Measurements from ENCODE around the gene STK32B.
"Not testable (repeated sequence)": the region's sequence is repeated elsewhere in the genome, so short reads cannot be mapped to it uniquely, and the experiment has no call there.

Gene STK32B

DNA sequence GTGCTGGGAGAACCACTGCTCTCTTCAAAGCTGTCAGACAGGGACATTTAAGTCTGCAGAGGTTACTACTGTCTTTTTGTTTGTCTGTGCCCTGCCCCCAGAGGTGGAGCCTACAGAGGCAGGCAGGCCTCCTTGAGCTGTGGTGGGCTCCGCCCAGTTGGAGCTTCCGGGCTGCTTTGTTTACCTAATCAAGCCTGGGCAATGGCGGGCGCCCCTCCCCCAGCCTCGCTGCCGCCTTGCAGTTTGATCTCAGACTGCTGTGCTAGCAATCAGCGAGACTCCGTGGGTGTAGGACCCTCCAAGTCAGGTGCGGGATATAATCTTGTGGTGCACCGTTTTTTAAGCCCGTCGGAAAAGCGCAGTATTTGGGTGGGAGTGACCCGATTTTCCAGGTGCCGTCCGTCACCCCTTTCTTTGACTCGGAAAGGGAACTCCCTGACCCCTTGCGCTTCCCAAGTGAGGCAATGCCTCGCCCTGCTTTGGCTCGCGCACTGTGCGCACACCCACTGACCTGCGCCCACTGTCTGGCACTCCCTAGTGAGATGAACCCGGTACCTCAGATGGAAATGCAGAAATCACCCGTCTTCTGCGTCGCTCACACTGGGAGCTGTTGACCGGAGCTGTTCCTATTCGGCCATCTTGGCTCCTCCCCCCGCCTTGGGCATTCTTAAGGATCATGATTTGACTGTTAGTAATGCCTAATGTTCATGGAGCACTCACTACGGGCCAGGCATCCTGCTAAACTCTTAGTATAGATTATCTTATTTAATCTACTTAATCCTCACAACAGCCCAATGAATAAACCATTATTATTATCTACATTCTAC is 392.9 kb downstream of the STK32B start:
- H3K4me1 ChIP-seq (ENCODE audit: insufficient read depth, low read length); H3K9me3 ChIP-seq (ENCODE audit: insufficient read depth, low read depth, low read length); H3K27me3 ChIP-seq (ENCODE audit: insufficient read depth, low read length); H3K36me3 ChIP-seq (ENCODE audit: insufficient read depth, low read depth, low read length); H3K9ac ChIP-seq (ENCODE audit: low read depth, low read length); H3K27ac ChIP-seq (ENCODE audit: low read length): not testable (repeated sequence)
- H3K4me3 ChIP-seq (ENCODE audit: low read length): 0 out of 2 replicates have a peak overlapping the region, but pooled peaks have one; percentile 30

GRCh38 chr4:5444918-5445517 is 393.7 kb downstream of the STK32B start:
- Histone ChIP-seq H3K9me3 (ENCODE audit: insufficient read depth, low read depth, low read length) (0 out of 2 replicates have a peak, but pooled peaks cover 5% of the 10 kb centered on the region), H3K9ac (ENCODE audit: low read depth, low read length) (no peak overlapping the region), H3K4me1 (ENCODE audit: insufficient read depth, low read length) (no peaks in the 10 kb centered on the region), H3K4me3 (ENCODE audit: low read length) (0 out of 2 replicates have a peak overlapping the region, but pooled peaks have one; percentile 30), H3K27ac (ENCODE audit: low read length) (no peak overlapping the region), H3K36me3 (ENCODE audit: insufficient read depth, low read depth, low read length) (no peaks in the 10 kb centered on the region), H3K27me3 (ENCODE audit: insufficient read depth, low read length) (no peaks in the 10 kb centered on the region)

DNA sequence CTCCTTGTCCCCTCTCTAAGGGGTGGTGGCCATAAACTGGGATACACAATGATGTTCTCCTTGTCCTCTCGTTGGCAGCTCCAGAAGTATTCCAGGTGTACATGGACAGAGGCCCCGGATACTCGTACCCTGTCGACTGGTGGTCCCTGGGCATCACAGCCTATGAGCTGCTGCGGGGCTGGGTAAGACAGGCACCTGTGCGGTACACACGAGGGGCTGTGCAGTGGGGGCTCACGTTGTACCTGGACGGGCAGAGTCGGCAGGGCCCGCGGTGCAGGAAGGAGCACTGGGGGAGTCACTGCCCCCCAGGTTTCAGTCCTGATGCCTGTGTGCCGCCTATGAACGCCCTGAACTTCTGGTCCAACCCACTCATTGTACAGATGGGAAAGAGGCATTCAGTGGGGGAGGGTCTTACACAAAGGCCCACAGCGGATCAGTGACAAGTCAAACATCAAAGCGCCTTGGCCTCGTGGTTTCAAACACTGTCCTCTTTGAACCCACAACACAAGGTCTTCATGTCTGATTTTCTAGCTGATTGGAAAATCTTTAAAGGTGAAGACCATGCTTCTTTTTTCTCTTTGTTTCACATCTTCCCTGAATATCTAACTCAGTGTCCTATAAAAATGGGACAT is 395.4 kb downstream of the STK32B start:
- no peaks in the 10 kb centered on the region for H3K27me3 ChIP-seq (ENCODE audit: insufficient read depth, low read length)
- H3K27ac ChIP-seq (ENCODE audit: low read length): no peak overlapping the region
- no peak overlapping the region for H3K9ac ChIP-seq (ENCODE audit: low read depth, low read length)
- no peaks in the 10 kb centered on the region for H3K36me3 ChIP-seq (ENCODE audit: insufficient read depth, low read depth, low read length)
- 0 out of 2 replicates have a peak, but pooled peaks cover 5% of the 10 kb centered on the region for H3K9me3 ChIP-seq (ENCODE audit: insufficient read depth, low read depth, low read length)
- no peak overlapping the region for H3K4me3 ChIP-seq (ENCODE audit: low read length)
- H3K4me1 ChIP-seq (ENCODE audit: insufficient read depth, low read length): no peaks in the 10 kb centered on the region

GRCh38 chr4:5447755-5448154 is 396.5 kb downstream of the STK32B start:
- no peak overlapping the region for H3K4me3 ChIP-seq (ENCODE audit: low read length)
- no peak overlapping the region for H3K27ac ChIP-seq (ENCODE audit: low read length)
- 0 out of 2 replicates have a peak, but pooled peaks cover 5% of the 10 kb centered on the region for H3K9me3 ChIP-seq (ENCODE audit: insufficient read depth, low read depth, low read length)
- no peaks in the 10 kb centered on the region for H3K4me1 ChIP-seq (ENCODE audit: insufficient read depth, low read length)
- no peaks in the 10 kb centered on the region for H3K36me3 ChIP-seq (ENCODE audit: insufficient read depth, low read depth, low read length)
- no peak overlapping the region for H3K9ac ChIP-seq (ENCODE audit: low read depth, low read length)
- no peaks in the 10 kb centered on the region for H3K27me3 ChIP-seq (ENCODE audit: insufficient read depth, low read length)

GRCh38 chr4:5448221-5448620 is 396.9 kb downstream of the STK32B start:
- no peaks in the 10 kb centered on the region for H3K27me3 ChIP-seq (ENCODE audit: insufficient read depth, low read length)
- H3K36me3 ChIP-seq (ENCODE audit: insufficient read depth, low read depth, low read length): no peaks in the 10 kb centered on the region
- 0 out of 2 replicates have a peak, but pooled peaks cover 5% of the 10 kb centered on the region for H3K9me3 ChIP-seq (ENCODE audit: insufficient read depth, low read depth, low read length)
- H3K4me3 ChIP-seq (ENCODE audit: low read length): no peak overlapping the region
- H3K27ac ChIP-seq (ENCODE audit: low read length): no peak overlapping the region
- H3K9ac ChIP-seq (ENCODE audit: low read depth, low read length): no peak overlapping the region
- H3K4me1 ChIP-seq (ENCODE audit: insufficient read depth, low read length): no peaks in the 10 kb centered on the region

DNA sequence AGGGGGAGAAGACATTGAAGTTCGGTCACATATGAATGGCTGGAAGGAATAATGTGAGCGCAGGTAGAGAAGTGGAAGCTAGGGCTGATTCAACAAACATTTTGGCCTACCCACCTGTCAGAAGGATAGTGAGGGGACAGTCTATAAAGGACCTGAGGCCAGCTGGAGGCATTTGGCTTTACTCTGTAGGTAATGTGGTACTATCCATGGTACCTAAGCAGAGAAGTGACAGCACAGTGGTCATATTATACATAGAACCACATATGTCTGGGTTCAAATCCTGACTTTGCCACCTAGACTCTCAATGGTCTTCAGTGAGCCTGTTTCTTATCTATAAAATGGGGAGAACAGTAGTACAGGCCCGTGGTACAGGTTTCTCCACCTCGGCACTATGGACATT is 400.0 kb downstream of the STK32B start:
- H3K27me3 ChIP-seq (ENCODE audit: insufficient read depth, low read length): no peaks in the 10 kb centered on the region
- H3K36me3 ChIP-seq (ENCODE audit: insufficient read depth, low read depth, low read length): no peaks in the 10 kb centered on the region
- no peak overlapping the region for H3K4me3 ChIP-seq (ENCODE audit: low read length)

GRCh38 chr4:5452156-5452555 is 400.9 kb downstream of the STK32B start:
- Histone ChIP-seq H3K27ac (ENCODE audit: low read length) (no peak overlapping the region), H3K27me3 (ENCODE audit: insufficient read depth, low read length) (no peaks in the 10 kb centered on the region), H3K4me1 (ENCODE audit: insufficient read depth, low read length) (no peaks in the 10 kb centered on the region), H3K4me3 (ENCODE audit: low read length) (no peak overlapping the region), H3K9me3 (ENCODE audit: insufficient read depth, low read depth, low read length) (no peaks in the 10 kb centered on the region), H3K36me3 (ENCODE audit: insufficient read depth, low read depth, low read length) (no peaks in the 10 kb centered on the region), H3K9ac (ENCODE audit: low read depth, low read length) (no peak overlapping the region)

More for the DNA sequence above, 400.0 kb downstream of the STK32B start:
- no peaks in the 10 kb centered on the region for H3K4me1 ChIP-seq (ENCODE audit: insufficient read depth, low read length)
- no peak overlapping the region for H3K27ac ChIP-seq (ENCODE audit: low read length)
- no peak overlapping the region for H3K9ac ChIP-seq (ENCODE audit: low read depth, low read length)
- no peaks in the 10 kb centered on the region for H3K9me3 ChIP-seq (ENCODE audit: insufficient read depth, low read depth, low read length)

DNA sequence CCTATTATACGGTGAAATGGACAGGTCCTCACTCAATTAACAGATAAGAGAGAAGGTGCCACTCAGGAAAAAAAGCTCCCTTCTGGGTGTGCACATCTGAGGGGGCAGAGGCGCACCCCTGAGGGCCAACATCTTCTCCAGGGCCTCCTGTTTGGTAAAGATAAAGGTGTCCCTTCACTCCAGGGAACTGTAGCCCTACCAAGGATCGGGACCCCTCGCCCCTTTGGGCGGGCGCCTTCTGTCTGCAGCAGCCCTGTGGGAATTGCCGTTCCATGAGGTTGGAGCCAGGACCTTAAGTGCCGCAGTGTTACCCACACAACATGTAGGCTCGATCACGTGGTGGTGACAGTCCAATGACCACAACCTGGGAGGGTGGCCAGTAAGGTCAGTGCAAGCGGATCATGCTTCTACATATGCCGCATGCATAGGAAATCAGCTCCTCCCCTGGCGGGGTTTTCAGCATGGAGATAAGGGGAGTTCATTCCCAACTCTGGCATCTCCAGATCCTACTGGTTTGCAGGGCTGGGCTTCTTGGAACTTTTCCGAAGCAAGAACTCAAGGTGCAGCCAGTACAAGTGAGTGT is 403.8 kb downstream of the STK32B start:
- Histone ChIP-seq H3K4me3 (ENCODE audit: low read length) (no peak overlapping the region), H3K9ac (ENCODE audit: low read depth, low read length) (no peak overlapping the region), H3K36me3 (ENCODE audit: insufficient read depth, low read depth, low read length) (no peaks in the 10 kb centered on the region), H3K4me1 (ENCODE audit: insufficient read depth, low read length) (no peaks in the 10 kb centered on the region), H3K27ac (ENCODE audit: low read length) (no peak overlapping the region), H3K27me3 (ENCODE audit: insufficient read depth, low read length) (no peaks in the 10 kb centered on the region), H3K9me3 (ENCODE audit: insufficient read depth, low read depth, low read length) (no peaks in the 10 kb centered on the region)

- H3K9ac ChIP-seq (ENCODE audit: low read depth, low read length): no peak overlapping the region
These were observed 405.1 kb downstream of the STK32B start for GRCh38 chr4:5456296-5456845.

GRCh38 chr4:5458676-5459075 is 407.4 kb downstream of the STK32B start:
- no peak overlapping the region for H3K9ac ChIP-seq (ENCODE audit: low read depth, low read length)

More at GRCh38 chr4:5456296-5456845, 405.1 kb downstream of the STK32B start:
- Histone ChIP-seq H3K27ac (ENCODE audit: low read length) (no peak overlapping the region), H3K9me3 (ENCODE audit: insufficient read depth, low read depth, low read length) (no peaks in the 10 kb centered on the region), H3K4me1 (ENCODE audit: insufficient read depth, low read length) (no peaks in the 10 kb centered on the region), H3K27me3 (ENCODE audit: insufficient read depth, low read length) (no peaks in the 10 kb centered on the region), H3K4me3 (ENCODE audit: low read length) (no peak overlapping the region), H3K36me3 (ENCODE audit: insufficient read depth, low read depth, low read length) (no peaks in the 10 kb centered on the region)

DNA sequence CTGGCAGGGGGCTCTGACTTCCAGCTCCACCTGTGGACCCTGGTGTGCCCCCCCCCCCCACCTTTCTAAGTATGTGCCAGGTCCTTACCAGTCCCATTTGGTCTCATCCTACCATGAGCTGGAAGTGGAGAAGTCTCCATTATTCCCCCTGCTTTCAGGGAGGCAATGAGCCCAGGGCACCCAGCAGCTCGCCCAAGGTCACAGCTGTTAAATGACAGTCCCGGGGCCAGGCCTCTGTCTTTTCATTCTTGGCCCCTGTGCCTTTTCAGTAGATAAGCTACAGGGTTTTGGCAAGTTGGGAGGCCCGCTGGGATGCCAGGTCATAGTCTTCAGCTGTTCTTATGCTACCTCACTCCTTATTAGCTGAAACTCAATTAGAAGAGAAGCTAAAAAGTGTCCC is 408.0 kb downstream of the STK32B start:
- Histone ChIP-seq H3K4me1 (ENCODE audit: insufficient read depth, low read length) (no peaks in the 10 kb centered on the region), H3K36me3 (ENCODE audit: insufficient read depth, low read depth, low read length) (no peaks in the 10 kb centered on the region), H3K27me3 (ENCODE audit: insufficient read depth, low read length) (no peaks in the 10 kb centered on the region), H3K9me3 (ENCODE audit: insufficient read depth, low read depth, low read length) (no peaks in the 10 kb centered on the region), H3K27ac (ENCODE audit: low read length) (no peak overlapping the region), H3K9ac (ENCODE audit: low read depth, low read length) (no peak overlapping the region), H3K4me3 (ENCODE audit: low read length) (no peak overlapping the region)

More at GRCh38 chr4:5458676-5459075, 407.4 kb downstream of the STK32B start:
- Histone ChIP-seq H3K27me3 (ENCODE audit: insufficient read depth, low read length) (no peaks in the 10 kb centered on the region), H3K9me3 (ENCODE audit: insufficient read depth, low read depth, low read length) (no peaks in the 10 kb centered on the region), H3K27ac (ENCODE audit: low read length) (no peak overlapping the region), H3K4me1 (ENCODE audit: insufficient read depth, low read length) (no peaks in the 10 kb centered on the region), H3K36me3 (ENCODE audit: insufficient read depth, low read depth, low read length) (no peaks in the 10 kb centered on the region), H3K4me3 (ENCODE audit: low read length) (no peak overlapping the region)
